Skeletal muscle satellite cell (primary cell): Measurements from ENCODE around the gene MDC1.
A peak's percentile ranks its signal among the peaks of the same experiment; 100 is the strongest.
"Not testable (repeated sequence)": the region's sequence is repeated elsewhere in the genome, so short reads cannot be mapped to it uniquely, and the experiment has no call there.

Experiments
- H3K27me3 ChIP-seq: 2 replicates; pipeline ENCODE4 v1.7.0; 2013; ENCODE audit warnings: low read length; ENCODE audit not compliant: control insufficient read depth, insufficient read depth
- H3K36me3 ChIP-seq: 2 replicates; pipeline ENCODE4 v1.7.0; 2013; ENCODE audit warnings: mild to moderate bottlenecking, control low read depth, low read length; ENCODE audit not compliant: insufficient read depth
- H3K4me1 ChIP-seq: 2 replicates; pipeline ENCODE4 v1.7.0; 2013; ENCODE audit warnings: low read length; ENCODE audit not compliant: control insufficient read depth, insufficient read depth
- H3K4me2 ChIP-seq: 2 replicates; pipeline ENCODE4 v1.7.0; 2013; ENCODE audit warnings: mild to moderate bottlenecking, low read length
- H3K4me3 ChIP-seq: 2 replicates; pipeline ENCODE4 v1.7.0; 2013; ENCODE audit warnings: low read length
- H3K9ac ChIP-seq: 2 replicates; pipeline ENCODE4 v1.7.0; 2013; ENCODE audit warnings: mild to moderate bottlenecking, low read depth, low read length, moderate library complexity
- H3K9me3 ChIP-seq: replicated peaks from 2 replicates; pipeline ENCODE4 v1.7.0; 2013; ENCODE audit warnings: mild to moderate bottlenecking, control low read depth, low read length

The MDC1 gene

DNA sequence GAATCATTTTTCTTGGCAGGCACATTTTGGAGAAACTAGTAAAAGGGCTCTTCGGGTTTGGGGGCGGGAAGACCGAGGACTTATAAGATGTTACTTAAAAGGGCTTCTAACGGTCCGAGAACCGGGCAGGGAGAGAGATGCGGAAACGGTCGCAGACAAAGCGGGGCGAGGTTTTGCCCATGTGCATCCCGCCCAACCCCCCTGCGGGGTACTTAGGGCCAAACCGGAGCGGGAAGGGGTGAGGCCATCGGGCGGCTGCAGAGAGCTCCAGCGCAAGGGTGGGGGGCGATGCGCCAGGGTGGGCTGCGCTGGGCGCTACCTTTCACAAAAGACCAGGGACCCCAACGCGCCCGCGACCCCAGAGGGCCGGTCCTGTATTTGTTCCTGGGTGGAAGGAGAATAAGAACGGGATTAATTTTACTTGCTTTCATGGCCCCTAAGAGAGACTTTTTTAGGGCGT, 3.7 kb upstream of the MDC1 start:
- Histone ChIP-seq H3K4me1 (peaks cover 49% of the 10 kb centered on the region), H3K4me2 (peak overlapping the region; percentile 73), H3K9ac (peak overlapping the region; percentile 98), H3K4me3 (peak overlapping the region; percentile 95), H3K27me3 (no peaks in the 10 kb centered on the region), H3K36me3 (peaks cover 42% of the 10 kb centered on the region), H3K9me3 (no peaks in the 10 kb centered on the region)

DNA sequence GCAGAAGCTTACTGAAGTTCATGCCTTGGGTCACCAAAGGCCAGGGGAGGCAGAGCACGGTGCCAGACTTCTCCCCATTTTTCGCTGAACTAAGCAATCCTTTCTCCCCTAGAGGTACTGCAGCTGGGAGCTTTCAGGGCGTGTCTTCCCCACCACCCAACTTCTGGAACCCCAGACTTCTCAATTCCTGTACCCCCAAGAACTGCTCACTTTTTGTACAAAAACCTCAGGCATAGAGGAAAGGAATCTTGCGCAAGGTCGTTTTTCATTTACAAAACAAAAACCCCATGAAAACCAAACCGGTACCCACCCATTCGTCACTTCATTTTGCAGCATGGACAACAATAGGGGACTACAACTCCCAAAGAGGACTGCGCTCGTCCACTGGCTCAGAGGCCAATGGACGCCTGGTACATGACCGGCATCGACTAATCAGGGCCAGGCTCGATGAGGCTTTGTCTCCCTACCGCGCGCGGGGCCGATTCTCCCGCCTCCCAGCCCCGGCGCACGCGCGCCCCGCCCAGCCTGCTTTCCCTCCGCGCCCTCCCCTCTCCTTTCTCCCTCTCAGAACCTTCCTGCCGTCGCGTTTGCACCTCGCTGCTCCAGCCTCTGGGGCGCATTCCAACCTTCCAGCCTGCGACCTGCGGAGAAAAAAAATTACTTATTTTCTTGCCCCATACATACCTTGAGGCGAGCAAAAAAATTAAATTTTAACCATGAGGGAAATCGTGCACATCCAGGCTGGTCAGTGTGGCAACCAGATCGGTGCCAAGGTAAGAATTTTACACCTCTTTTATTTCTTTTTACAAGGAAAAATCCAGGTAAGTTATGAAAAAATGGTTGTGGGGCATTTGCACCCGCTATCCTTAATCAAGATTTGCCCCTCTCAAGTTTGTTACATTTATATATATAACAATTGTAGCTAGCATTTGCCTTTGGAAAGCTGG, 3.0 kb upstream of the MDC1 start, which contains the start of gene TUBB:
TSS of gene TUBB (plus strand) at position 562 of the 947 bp plus-strand sequence. CDS start at position 717, 155 bp downstream.
- Histone ChIP-seq H3K9me3 (no peaks in the 10 kb centered on the region), H3K4me3 (peak within 1 kb of the TSS; percentile 95), H3K9ac (peak within 1 kb of the TSS; percentile 98), H3K27me3 (no peaks in the 10 kb centered on the region), H3K36me3 (peaks cover 36% of the 10 kb centered on the region), H3K4me1 (peaks cover 42% of the 10 kb centered on the region), H3K4me2 (peak within 1 kb of the TSS; percentile 77)

- peak overlapping the region; percentile 76 for H3K9ac ChIP-seq
- no peaks in the 10 kb centered on the region for H3K9me3 ChIP-seq
- H3K4me3 ChIP-seq = peak overlapping the region; percentile 67
- H3K36me3 ChIP-seq = peaks cover 35% of the 10 kb centered on the region
- H3K4me1 ChIP-seq = peaks cover 35% of the 10 kb centered on the region
- H3K27me3 ChIP-seq = no peaks in the 10 kb centered on the region
- peak overlapping the region; percentile 77 for H3K4me2 ChIP-seq
Observed at GRCh38 chr6:30719356-30719755, 2.3 kb upstream of the MDC1 start.

- Histone ChIP-seq H3K9ac (peak overlapping the region; percentile 78), H3K4me3 (peak overlapping the region; percentile 51)
Observed at GRCh38 chr6:30717845-30718720, 1.0 kb upstream of the MDC1 start.

DNA sequence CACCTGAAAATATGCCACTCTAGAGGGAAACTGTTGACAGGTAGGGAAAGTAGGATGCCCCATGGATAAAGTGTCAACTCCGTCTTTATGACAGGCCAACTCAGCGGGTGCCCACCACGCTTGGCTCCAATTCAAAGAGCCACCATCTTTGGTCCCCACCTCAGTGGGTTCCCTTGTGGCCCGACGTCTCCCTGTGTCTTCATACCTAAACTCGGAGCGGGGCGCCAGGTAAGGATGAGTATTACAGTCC, 277 bp downstream of the MDC1 start:
- peak overlapping the region; percentile 92 for H3K4me2 ChIP-seq
- no peaks in the 10 kb centered on the region for H3K27me3 ChIP-seq
- no peaks in the 10 kb centered on the region for H3K9me3 ChIP-seq
- peak overlapping the region; percentile 86 for H3K4me3 ChIP-seq
- peak overlapping the region; percentile 92 for H3K9ac ChIP-seq
- H3K4me1 ChIP-seq = peaks cover 19% of the 10 kb centered on the region
- H3K36me3 ChIP-seq = peaks cover 29% of the 10 kb centered on the region

More at GRCh38 chr6:30717845-30718720, 1.0 kb upstream of the MDC1 start:
- Histone ChIP-seq H3K4me1 (peaks cover 22% of the 10 kb centered on the region), H3K4me2 (peak overlapping the region; percentile 77), H3K36me3 (peaks cover 27% of the 10 kb centered on the region)
- H3K27me3 ChIP-seq, H3K9me3 ChIP-seq: not testable (repeated sequence)

DNA sequence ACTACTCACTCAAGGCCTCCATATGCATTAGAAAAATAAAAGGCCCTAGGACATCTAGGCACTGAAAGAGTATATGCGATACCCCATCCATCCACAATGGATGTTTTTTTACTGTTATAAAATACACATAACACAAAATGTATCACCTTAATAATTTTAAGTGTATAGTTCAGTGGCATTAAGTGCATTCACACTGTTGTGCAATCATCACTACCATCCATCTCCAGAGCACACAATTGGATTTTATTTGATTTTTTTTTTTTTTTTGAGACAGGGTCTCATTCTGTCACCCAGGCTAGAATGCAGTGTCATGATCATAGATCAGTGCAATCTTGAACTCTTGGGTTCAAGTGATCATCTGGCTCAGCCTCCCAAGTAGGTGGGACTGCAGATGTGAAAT, 2.8 kb downstream of the MDC1 start:
- H3K9ac ChIP-seq = no peak overlapping the region
- peaks cover 16% of the 10 kb centered on the region for H3K4me1 ChIP-seq
- H3K9me3 ChIP-seq = no peaks in the 10 kb centered on the region
- H3K36me3 ChIP-seq = peaks cover 34% of the 10 kb centered on the region
- H3K4me3 ChIP-seq = no peak overlapping the region
- H3K27me3 ChIP-seq = no peaks in the 10 kb centered on the region
- H3K4me2 ChIP-seq = no peak overlapping the region

- Histone ChIP-seq H3K4me3 (no peak overlapping the region), H3K9me3 (no peaks in the 10 kb centered on the region), H3K27me3 (no peaks in the 10 kb centered on the region), H3K9ac (no peak overlapping the region), H3K4me1 (peaks cover 7% of the 10 kb centered on the region), H3K4me2 (no peak overlapping the region), H3K36me3 (peaks cover 42% of the 10 kb centered on the region)
Observed at GRCh38 chr6:30712441-30712945, 4.6 kb downstream of the MDC1 start.

DNA sequence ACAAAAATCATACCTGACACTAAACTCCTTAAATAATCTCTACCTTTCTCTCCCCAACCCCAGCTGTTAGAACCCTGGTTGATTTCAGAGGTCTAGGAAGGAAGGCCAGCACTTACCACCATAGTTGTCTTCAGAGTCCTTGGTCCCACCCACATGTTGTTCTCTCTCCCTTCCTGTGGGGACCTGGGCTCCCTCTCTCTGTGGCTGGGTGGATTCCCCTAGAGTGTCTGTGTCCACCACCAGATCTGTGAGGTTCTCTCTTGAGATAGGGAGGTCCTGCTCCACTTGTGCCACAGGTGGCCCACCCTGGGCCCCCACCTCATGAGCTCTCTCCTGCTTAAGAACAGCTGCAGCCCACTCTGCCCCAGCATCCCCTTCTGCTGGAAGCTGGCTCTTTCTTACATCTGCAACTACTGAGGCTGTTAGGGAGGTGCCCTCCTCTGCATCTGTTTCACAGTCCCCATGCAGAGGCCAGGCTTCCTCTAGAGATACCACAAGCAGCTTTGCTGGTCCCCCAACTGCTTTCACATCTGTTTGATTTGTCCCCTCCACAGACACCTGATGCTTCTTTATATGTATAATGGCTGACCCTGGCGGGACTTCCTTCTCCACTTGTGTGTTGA, 5.2 kb downstream of the MDC1 start:
- H3K9ac ChIP-seq = no peak overlapping the region
- peaks cover 48% of the 10 kb centered on the region for H3K36me3 ChIP-seq
- H3K4me3 ChIP-seq = no peak overlapping the region
- H3K9me3 ChIP-seq = no peaks in the 10 kb centered on the region
- H3K27me3 ChIP-seq = no peaks in the 10 kb centered on the region
- peaks cover 7% of the 10 kb centered on the region for H3K4me1 ChIP-seq
- no peak overlapping the region for H3K4me2 ChIP-seq

DNA sequence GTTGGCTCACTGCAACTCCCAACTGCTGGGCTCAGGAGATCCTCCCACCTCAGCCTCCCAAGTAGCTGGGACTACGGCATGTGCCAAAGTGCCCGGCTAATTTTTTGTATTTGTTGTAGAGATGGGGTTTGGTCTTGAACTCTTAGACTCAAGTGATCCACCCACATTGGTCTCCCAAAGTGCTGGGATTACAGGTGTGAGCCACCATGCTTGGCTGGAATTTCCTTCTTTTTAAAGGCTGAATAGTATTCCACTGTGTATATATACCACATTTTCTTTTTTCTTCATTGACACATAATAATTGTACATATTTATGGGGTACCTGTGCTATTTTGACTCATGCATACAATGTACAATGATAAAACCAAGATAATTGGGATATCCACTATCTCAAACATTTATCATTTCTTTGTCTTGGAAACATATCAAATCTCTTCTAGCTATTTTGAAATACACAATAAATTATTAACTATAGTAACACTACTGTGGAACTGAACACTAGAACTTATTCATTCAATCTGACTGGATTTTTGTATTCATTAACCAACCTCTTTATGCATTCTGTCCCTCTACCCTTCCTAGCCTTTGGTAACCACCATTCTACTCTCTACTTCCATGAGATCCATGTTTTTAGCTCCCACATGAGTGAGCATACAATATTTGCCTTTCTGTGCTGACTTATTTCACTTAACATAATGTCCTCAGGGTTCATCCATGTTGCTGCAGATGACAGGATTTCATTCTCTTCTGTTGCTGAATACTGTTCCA, 7.8 kb downstream of the MDC1 start:
- Histone ChIP-seq H3K4me1 (no peaks in the 10 kb centered on the region), H3K4me2 (no peak overlapping the region), H3K36me3 (peaks cover 52% of the 10 kb centered on the region), H3K4me3 (no peak overlapping the region), H3K9me3 (no peaks in the 10 kb centered on the region), H3K27me3 (no peaks in the 10 kb centered on the region), H3K9ac (no peak overlapping the region)

- no peaks in the 10 kb centered on the region for H3K27me3 ChIP-seq
- H3K4me3 ChIP-seq = no peak overlapping the region
- no peak overlapping the region for H3K9ac ChIP-seq
- H3K4me1 ChIP-seq = no peaks in the 10 kb centered on the region
- peaks cover 55% of the 10 kb centered on the region for H3K36me3 ChIP-seq
- no peaks in the 10 kb centered on the region for H3K9me3 ChIP-seq
- H3K4me2 ChIP-seq = no peak overlapping the region
Observed at GRCh38 chr6:30707281-30707850, 9.7 kb downstream of the MDC1 start.
